ENCODE measurements around the gene DPP6. TPM values are rescaled to one million over a fixed set of nuclear protein-coding genes. Genes with fewer than 3 reads are reported as not detected.

DPP6 gene
- total and polyA plus RNA-seq, 9 of the 15 experiments (the other 6 are each of a cell fraction or from before 2014, with no cell fraction given), result not detected

DNA sequence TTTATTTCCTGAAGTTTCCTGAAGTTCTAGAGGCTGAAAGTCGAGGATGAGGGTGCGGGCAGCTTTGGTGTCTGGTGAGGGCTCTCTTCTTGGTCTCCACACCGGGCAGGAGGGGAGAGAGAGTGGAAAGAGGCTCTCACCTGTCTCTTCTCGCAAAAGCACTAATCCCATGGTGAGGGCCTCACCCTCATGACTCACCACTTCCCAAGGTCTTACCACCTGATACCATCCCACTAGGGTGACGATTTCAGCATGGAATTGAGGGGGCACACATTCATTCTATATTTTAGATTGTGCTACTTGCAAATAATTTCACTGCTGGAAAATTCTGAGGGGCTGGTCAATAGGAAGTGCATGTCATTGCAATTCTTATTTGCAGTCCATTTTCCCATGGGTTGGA, 292.9 kb downstream of the DPP6 start (continued):
- TF ChIP-seq, protein P1, sequence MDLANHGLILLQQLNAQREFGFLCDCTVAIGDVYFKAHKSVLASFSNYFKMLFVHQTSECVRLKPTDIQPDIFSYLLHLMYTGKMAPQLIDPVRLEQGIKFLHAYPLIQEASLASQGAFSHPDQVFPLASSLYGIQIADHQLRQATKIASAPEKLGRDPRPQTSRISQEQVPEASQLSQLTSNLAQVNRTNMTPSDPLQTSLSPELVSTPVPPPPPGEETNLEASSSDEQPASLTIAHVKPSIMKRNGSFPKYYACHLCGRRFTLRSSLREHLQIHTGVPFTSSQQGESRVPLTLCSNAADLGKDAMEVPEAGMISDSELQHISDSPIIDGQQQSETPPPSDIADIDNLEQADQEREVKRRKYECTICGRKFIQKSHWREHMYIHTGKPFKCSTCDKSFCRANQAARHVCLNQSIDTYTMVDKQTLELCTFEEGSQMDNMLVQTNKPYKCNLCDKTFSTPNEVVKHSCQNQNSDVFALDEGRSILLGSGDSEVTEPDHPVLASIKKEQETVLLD (IDR thresholded peaks at IDR 0.05), result no peak

DNA sequence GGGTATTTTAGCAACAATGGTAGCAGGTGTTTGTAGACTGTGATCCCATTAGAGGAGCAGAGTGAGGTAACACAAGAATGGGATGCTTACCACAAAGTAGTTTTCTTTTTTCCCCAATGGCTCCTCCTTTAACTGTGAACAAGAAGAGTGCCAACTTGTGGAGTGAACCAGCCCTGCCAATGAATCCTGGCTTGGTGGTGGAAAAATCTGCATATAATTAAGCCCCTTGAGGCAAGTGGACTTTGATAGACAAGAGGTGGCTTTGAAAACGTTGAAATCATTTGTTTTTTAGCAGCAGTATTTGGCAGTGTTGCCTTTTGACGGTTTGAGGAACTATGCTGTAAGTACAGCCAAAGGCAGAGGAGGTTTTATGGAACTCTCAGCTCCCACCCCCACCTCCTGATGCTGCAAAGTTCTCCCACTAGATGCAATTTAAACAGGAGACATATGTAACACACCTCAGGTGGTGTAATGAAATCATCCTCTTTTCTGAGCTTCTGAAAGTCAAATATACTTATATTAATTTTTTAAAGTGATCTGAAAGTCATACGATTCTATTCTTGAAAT, 295.6 kb downstream of the DPP6 start:
- in situ Hi-C loops (cut with MboI) (no loop called here), intact Hi-C loops (cut with micrococcal nuclease) (no loop called here)
- no TSS peak for BruUV-seq (replicated peaks)
- FAIRE-seq (no peak), ATAC-seq (no peak), DNase-seq (ENCODE audit: extremely low read depth in 1 of 4, low spot score in 3 of 4) (no peak)
- Histone ChIP-seq H3K4me3 (no peak overlapping the region), H2AFZ (ENCODE audit: low read depth, low read length) (no peak overlapping the region), H3K36me3 (ENCODE audit: control insufficient read depth, insufficient read depth, low read length) (no peaks in the 10 kb centered on the region), H3K9ac (ENCODE audit: insufficient read depth in 1 of 2, low read depth in 2 of 2, low read length in 2 of 2) (no peak overlapping the region), H3K27ac (ENCODE audit: extremely low read depth, low read depth, low read length) (no peak overlapping the region), H3K4me1 (replicated peaks in 1 of 2; ENCODE audit: control insufficient read depth in 2 of 2, insufficient read depth in 2 of 2, low read length in 2 of 2) (no peaks in the 10 kb centered on the region), H4K20me1 (replicated peaks; ENCODE audit: control insufficient read depth, insufficient read depth, low read length) (peaks cover 3% of the 10 kb centered on the region; the same call in 1 of the 2 replicates), H3K79me2 (ENCODE audit: control insufficient read depth, insufficient read depth, low read length) (no peaks in the 10 kb centered on the region), H3K9me3 (replicated peaks; ENCODE audit: control insufficient read depth, insufficient read depth, low read depth, low read length) (no peaks in the 10 kb centered on the region), H3K9me1 (ENCODE audit: control insufficient read depth, insufficient read depth, low read length) (no peaks in the 10 kb centered on the region), H3K27me3 (ENCODE audit: control insufficient read depth in 2 of 2, insufficient read depth in 2 of 2, low read length in 2 of 2) (peaks cover 11 to 15% of the 10 kb centered on the region in 2 experiments; a peak in 4 of 5 replicates), H3K4me2 (ENCODE audit: insufficient read depth, low read length) (no peak overlapping the region)
- ChIA-PET POLR2A (interaction anchor here (0.5 kb wide), 1 partner anchor 24 kb away, joined by 4 read pairs; no protein-coding TSS in a partner anchor), CTCF (ENCODE audit: low intra/inter-chr PET ratio) (no interaction called here)
- TF ChIP-seq SMAD3 (CRISPR knock-in tag; conservative IDR thresholded peaks at IDR 0.05) (no peak), CHD1 (IDR thresholded peaks at IDR 0.05; ENCODE audit: low read length) (no peak), DNMT1 (IDR thresholded peaks at IDR 0.05) (no peak), CREB1 (IDR thresholded peaks at IDR 0.05) (no peak), CREB1 (CRISPR knock-in tag; IDR thresholded peaks at IDR 0.05) (no peak), NUFIP1 (IDR thresholded peaks at IDR 0.05; ENCODE audit: partially characterized antibody) (no peak), FOXM1 (IDR thresholded peaks at IDR 0.05; ENCODE audit: low read depth) (no peak), FOXM1 (CRISPR knock-in tag; IDR thresholded peaks at IDR 0.05; ENCODE audit: low read depth) (no peak), CCAR2 (IDR thresholded peaks at IDR 0.05; ENCODE audit: low read depth, low read length) (no peak), TBL1XR1 (IDR thresholded peaks at IDR 0.05; ENCODE audit: low read length in 2 of 2) (no peak)
- 0% methylated on average over 3 of the region's 3 CpGs for WGBS (ENCODE audit: insufficient coverage, low coverage, missing lambda C conversion rate)
